Endothelial cell of umbilical vein (primary cell): Measurements from ENCODE around the gene IFT74. TPM values are rescaled to one million over a fixed set of nuclear protein-coding genes. Genes with fewer than 3 reads are reported as not detected.

ENCODE experiments used
- BruUV-seq: library from RNA; stranded (reverse); fragments of 400-500 nt; replicated peaks from 2 replicates; lab custom pipeline; 2021; lab: Mats Ljungman, UMichigan
- CTCF ChIA-PET: fragments of 300-600, 350-600 bp; sonication (Branson Sonifier 250); formaldehyde crosslinking; loops from one replicate; lab custom pipeline; 2021; ENCODE audit warnings: antibody characterized with exemption, inconsistent platforms; lab: Charles Lee
- POLR2A ChIA-PET: fragments of 300-600, 350-600 bp; sonication (Branson Sonifier 250); formaldehyde crosslinking; loops from one replicate; lab custom pipeline; 2021; ENCODE audit warnings: antibody characterized with exemption, inconsistent platforms; lab: Charles Lee
- DNase-seq: peaks from one replicate; pipeline ENCODE4 v3.0.0-alpha.2; 2011; ENCODE audit warnings: low read depth, low spot score
- FAIRE-seq: peaks from 2 replicates; lab custom pipeline; 2011; peaks lifted over from hg19 to GRCh38; lab: Jason Lieb, UNC
- H2AFZ ChIP-seq: 2 replicates; pipeline ENCODE4 v1.6.0; 2012; ENCODE audit warnings: low read depth, low read length, control low read depth, inconsistent platforms
- H3K27ac ChIP-seq: 2 replicates; pipeline ENCODE4 v1.5.1; 2011; ENCODE audit warnings: low read depth, mild to moderate bottlenecking, control low read depth, low read length, moderate library complexity; ENCODE audit not compliant: insufficient read depth
- H3K27me3 ChIP-seq, 2 experiments: 2 replicates each; pipeline versions ENCODE4 v1.6.0 to v1.6.1; 2011; ENCODE audit warnings: low read length in 2 of 2, mixed read lengths in 1 of 2; ENCODE audit not compliant: control insufficient read depth in 2 of 2, insufficient read depth in 2 of 2
- H3K36me3 ChIP-seq, 2 experiments: 2 replicates in 1 of 2; 3 replicates in 1 of 2; pipeline ENCODE4 v1.5.1; 2011; ENCODE audit warnings: low read length in 2 of 2, mild to moderate bottlenecking in 1 of 2, moderate library complexity in 1 of 2; ENCODE audit not compliant: control insufficient read depth in 2 of 2, insufficient read depth in 2 of 2; ENCODE audit errors: extremely low read depth in 1 of 2
- H3K4me1 ChIP-seq: 3 replicates; pipeline ENCODE4 v1.5.1; 2011; ENCODE audit warnings: mild to moderate bottlenecking, low read length; ENCODE audit not compliant: control insufficient read depth, insufficient read depth; ENCODE audit errors: extremely low read depth
- H3K4me2 ChIP-seq: 2 replicates; pipeline ENCODE4 v1.6.1; 2011; ENCODE audit warnings: low read length, control low read depth, mixed read lengths; ENCODE audit not compliant: insufficient read depth
- H3K4me3 ChIP-seq, 3 experiments: fragments of 200-600 bp in 1 of 3; sonication (generic), shearing (Covaris generic) in 1 of 3; replicated peaks in 1 of 3; 2 replicates each; pipeline ENCODE4 v1.5.1; 2011 to 2016; ENCODE audit warnings: control low read depth in 3 of 3, low read length in 3 of 3, mild to moderate bottlenecking in 2 of 3, inconsistent platforms in 1 of 3, low read depth in 1 of 3, moderate library complexity in 1 of 3; ENCODE audit not compliant: insufficient read depth in 1 of 3
- H3K79me2 ChIP-seq: 2 replicates; pipeline ENCODE4 v1.6.0; 2012; ENCODE audit warnings: low read length, inconsistent platforms; ENCODE audit not compliant: control insufficient read depth, insufficient read depth
- H3K9ac ChIP-seq: replicated peaks from 2 replicates; pipeline ENCODE3; 2011; ENCODE audit warnings: low read length, control low read depth; ENCODE audit not compliant: insufficient read depth; ENCODE audit errors: extremely low read depth
- H3K9me1 ChIP-seq: replicated peaks from 3 replicates; pipeline ENCODE4 v1.6.0; 2011; ENCODE audit warnings: mild to moderate bottlenecking, low read length; ENCODE audit not compliant: control insufficient read depth, insufficient read depth; ENCODE audit errors: extremely low read depth
- H3K9me3 ChIP-seq: replicated peaks from 2 replicates; pipeline ENCODE4 v1.5.1; 2012; ENCODE audit warnings: low read length, inconsistent platforms; ENCODE audit not compliant: control insufficient read depth, insufficient read depth
- H4K20me1 ChIP-seq: replicated peaks from 2 replicates; pipeline ENCODE3; 2011; ENCODE audit warnings: mild to moderate bottlenecking, low read length; ENCODE audit not compliant: control insufficient read depth, insufficient read depth; ENCODE audit errors: extremely low read depth
- CTCF ChIP-seq, 2 donors: IDR thresholded peaks; 1 replicate in 1 of 2; 2 replicates in 1 of 2; pipeline ENCODE4 v1.5.1; 2011; ENCODE audit warnings: low read length in 2 of 2, mild to moderate bottlenecking in 2 of 2, moderate library complexity in 2 of 2, control low read depth in 1 of 2, inconsistent platforms in 1 of 2, low read depth in 1 of 2; ENCODE audit not compliant: insufficient read depth in 1 of 2; ENCODE audit errors: extremely low read depth in 1 of 2
- EZH2 ChIP-seq: IDR thresholded peaks from 2 replicates; pipeline ENCODE4 v1.6.1; 2012; ENCODE audit warnings: borderline replicate concordance, low read depth, mild to moderate bottlenecking, moderate library complexity, low read length, inconsistent platforms; ENCODE audit not compliant: severe bottlenecking
- FOS ChIP-seq: IDR thresholded peaks from 2 replicates; pipeline ENCODE4 v1.6.1; 2011; ENCODE audit warnings: mild to moderate bottlenecking, low read length, moderate library complexity, borderline replicate concordance; ENCODE audit not compliant: insufficient read depth
- GATA2 ChIP-seq: IDR thresholded peaks from 2 replicates; pipeline ENCODE4 v1.7.0; 2011; ENCODE audit warnings: low read depth, mild to moderate bottlenecking, moderate library complexity, mixed read lengths, low read length; ENCODE audit not compliant: insufficient read length, insufficient read depth
- JUN ChIP-seq: IDR thresholded peaks from 2 replicates; pipeline ENCODE4 v1.6.1; 2011; ENCODE audit warnings: borderline replicate concordance, low read depth; ENCODE audit not compliant: insufficient read length, insufficient read depth
- MAX ChIP-seq: IDR thresholded peaks from 2 replicates; pipeline ENCODE4 v1.6.1; 2011; ENCODE audit not compliant: insufficient read depth, insufficient read length
- MYC ChIP-seq: IDR thresholded peaks from one replicate; pipeline ENCODE4 v1.6.1; 2011; ENCODE audit warnings: mild to moderate bottlenecking, low read depth, low read length
- POLR2A ChIP-seq: IDR thresholded peaks from 2 replicates; pipeline ENCODE4 v1.6.1; 2012; ENCODE audit warnings: low read depth, mild to moderate bottlenecking, control low read depth, low read length
- POLR2AphosphoS5 ChIP-seq: IDR thresholded peaks from 2 replicates; pipeline ENCODE4 v1.6.1; 2012; ENCODE audit warnings: low read depth, mild to moderate bottlenecking, control low read depth, low read length, moderate library complexity; ENCODE audit not compliant: insufficient read depth
- dilution Hi-C: fragments of 300-500 bp; cut with MboI; formaldehyde crosslinking; loops from one replicate; pipeline ENCODE4 v1.15.0; 2019; ENCODE audit warnings: low sequenced_read_pairs; ENCODE audit not compliant: extremely low pct_ligation_motif_present
- intact Hi-C: fragments of 100-400 bp; cut with micrococcal nuclease; formaldehyde crosslinking; loops from one replicate; pipeline ENCODE4 v1.10.0; 2022
- polyA plus RNA-seq, 4 experiments: library from polyadenylated mRNA; depleted of rRNA in 3 of 4; stranded (reverse) in 3 of 4; unstranded in 1 of 4; fragments of >200 nt; gene quantifications; 2 replicates each; pipeline versions ENCODE4 v1.2.1 to v1.2.3, GENCODE V29; 2011 to 2012; ENCODE audit warnings: missing spikeins in 1 of 4
- total RNA-seq: library from RNA; stranded (reverse); gene quantifications from 2 replicates; pipeline ENCODE4 v1.2.3, GENCODE V29; 2021

IFT74 gene
- total and polyA plus RNA-seq, 2 donors (not counting 3 experiments of a cell fraction or from before 2014, with no cell fraction given), result 3.4 to 10.8 TPM

GRCh38 chr9:27043176-27043575 is 87.0 kb downstream of the IFT74 start:
- Histone ChIP-seq H3K9me3 (no peaks in the 10 kb centered on the region), H3K4me2 (no peak overlapping the region), H3K36me3 (no peaks in the 10 kb centered on the region), H3K4me1 (no peaks in the 10 kb centered on the region), H3K9ac (no peak overlapping the region), H3K9me1 (no peaks in the 10 kb centered on the region), H4K20me1 (no peaks in the 10 kb centered on the region), H3K79me2 (no peaks in the 10 kb centered on the region), H3K4me3 (no peak overlapping the region), H3K27me3 (no peaks in the 10 kb centered on the region), H3K27ac (no peak overlapping the region), H2AFZ (no peak overlapping the region)
- BruUV-seq, result no TSS peak
- DNase-seq, result no peak
- dilution Hi-C loops, result no loop called here
- ChIA-PET CTCF (interaction anchor here (1.0 kb wide), 1 partner anchor 10 kb away, joined by 3 read pairs; no protein-coding TSS in a partner anchor), POLR2A (no interaction called here)
- TF ChIP-seq MAX (no peak), MYC (no peak), POLR2AphosphoS5 (no peak), JUN (no peak), POLR2A (no peak), CTCF (IDR thresholded peaks at IDR 0.05; ENCODE audit: extremely low read depth in 1 of 2, insufficient read depth in 1 of 2, low read depth in 1 of 2, low read length in 2 of 2) (no peak), FOS (no peak), GATA2 (no peak), EZH2 (no peak)
- intact Hi-C loops, result no loop called here
- no peak for FAIRE-seq
